Duodenal mucosa (tissue), 2 donors: ENCODE data around the gene ABI3BP.

Source experiments
- H3K27ac ChIP-seq: one replicate; pipeline ENCODE4 v1.7.0; 2013; ENCODE audit warnings: low read depth, low read length
- H3K27me3 ChIP-seq, 2 donors: one replicate each; pipeline ENCODE4 v1.7.0; 2013; ENCODE audit warnings: low read length in 2 of 2, control low read depth in 1 of 2; ENCODE audit not compliant: insufficient read depth in 2 of 2, control insufficient read depth in 1 of 2
- H3K36me3 ChIP-seq, 2 donors: one replicate each; pipeline ENCODE4 v1.7.0; 2013; ENCODE audit warnings: low read length in 2 of 2, control low read depth in 1 of 2; ENCODE audit not compliant: insufficient read depth in 2 of 2, control insufficient read depth in 1 of 2
- H3K4me1 ChIP-seq, 2 donors: one replicate each; pipeline ENCODE4 v1.7.0; 2013; ENCODE audit warnings: low read length in 2 of 2, control low read depth in 1 of 2; ENCODE audit not compliant: insufficient read depth in 2 of 2, control insufficient read depth in 1 of 2
- H3K4me3 ChIP-seq, 2 donors: one replicate each; pipeline ENCODE4 v1.7.0; 2013; ENCODE audit warnings: low read length in 2 of 2, low read depth in 1 of 2
- H3K9ac ChIP-seq, 2 donors: one replicate each; pipeline ENCODE4 v1.7.0; 2013; ENCODE audit warnings: low read length in 2 of 2, low read depth in 1 of 2
- H3K9me3 ChIP-seq, 2 donors: one replicate each; pipeline ENCODE4 v1.7.0; 2013; ENCODE audit warnings: low read length in 2 of 2, control low read depth in 1 of 2; ENCODE audit not compliant: control insufficient read depth in 1 of 2

Gene ABI3BP

DNA sequence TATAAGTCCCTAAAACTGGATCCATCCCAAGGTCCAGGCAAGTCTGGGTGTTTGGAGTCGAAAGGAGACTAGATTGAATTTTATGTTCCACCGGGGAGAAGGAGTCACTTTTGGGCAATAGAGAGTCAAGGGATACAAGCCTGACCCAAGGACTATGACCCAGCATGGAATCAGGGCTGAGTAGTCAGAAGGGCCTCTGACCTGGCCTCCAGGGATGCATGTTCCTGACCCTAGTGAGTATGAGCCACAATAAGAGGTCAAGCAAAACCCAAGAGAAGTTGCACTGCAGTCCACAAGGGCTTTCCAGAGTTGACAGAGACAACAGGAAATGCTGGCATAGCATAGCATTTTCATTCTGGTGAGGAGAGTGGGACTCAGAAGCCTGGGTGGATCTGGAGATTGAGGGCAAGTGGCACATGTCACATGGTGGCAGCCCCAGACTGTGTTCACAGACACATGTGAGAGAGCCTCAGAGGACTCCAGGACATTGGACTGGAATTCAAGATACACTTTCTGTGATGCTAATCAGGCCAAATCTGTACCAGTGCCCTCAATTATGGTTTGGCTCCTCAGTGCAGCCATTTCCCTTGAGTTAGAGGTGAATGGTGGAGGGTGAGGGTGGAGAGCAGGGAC, 217.0 kb downstream of the ABI3BP start:
- Histone ChIP-seq H3K36me3 (no peaks in the 10 kb centered on the region), H3K27ac (no peak overlapping the region), H3K9ac (no peak overlapping the region), H3K4me3 (no peak overlapping the region), H3K27me3 (no peaks in the 10 kb centered on the region), H3K4me1 (no peaks in the 10 kb centered on the region), H3K9me3 (no peaks in the 10 kb centered on the region)

DNA sequence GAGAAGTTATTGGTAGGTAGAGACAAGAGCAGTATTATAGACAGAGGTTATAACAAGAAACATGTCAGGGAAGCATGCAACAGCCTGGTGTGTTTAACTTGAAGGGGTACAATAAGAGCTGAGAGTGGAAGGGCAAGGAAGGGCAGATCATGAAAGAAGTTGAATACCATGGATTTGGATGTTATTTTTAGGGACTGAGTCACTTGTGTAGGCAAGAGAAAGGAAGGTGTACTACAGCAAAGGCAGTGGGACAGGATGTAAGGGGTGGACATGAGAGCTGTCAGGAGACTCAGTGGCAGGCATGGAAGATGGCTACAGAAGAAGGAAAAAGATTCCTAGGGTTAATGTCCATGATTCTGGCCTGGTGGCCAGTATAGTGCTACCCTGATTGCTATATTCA, 217.6 kb downstream of the ABI3BP start:
- no peaks in the 10 kb centered on the region for H3K27me3 ChIP-seq
- H3K4me3 ChIP-seq, result no peak overlapping the region
- no peak overlapping the region for H3K27ac ChIP-seq
- H3K4me1 ChIP-seq, result no peaks in the 10 kb centered on the region
- no peaks in the 10 kb centered on the region for H3K9me3 ChIP-seq
- no peaks in the 10 kb centered on the region for H3K36me3 ChIP-seq
- no peak overlapping the region for H3K9ac ChIP-seq

GRCh38 chr3:100775226-100775625, 218.0 kb downstream of the ABI3BP start:
- H3K36me3 ChIP-seq, result no peaks in the 10 kb centered on the region
- H3K27me3 ChIP-seq, result no peaks in the 10 kb centered on the region
- H3K9ac ChIP-seq, result no peak overlapping the region
- no peak overlapping the region for H3K4me3 ChIP-seq
- H3K4me1 ChIP-seq, result no peaks in the 10 kb centered on the region
- no peaks in the 10 kb centered on the region for H3K9me3 ChIP-seq
- no peak overlapping the region for H3K27ac ChIP-seq

DNA sequence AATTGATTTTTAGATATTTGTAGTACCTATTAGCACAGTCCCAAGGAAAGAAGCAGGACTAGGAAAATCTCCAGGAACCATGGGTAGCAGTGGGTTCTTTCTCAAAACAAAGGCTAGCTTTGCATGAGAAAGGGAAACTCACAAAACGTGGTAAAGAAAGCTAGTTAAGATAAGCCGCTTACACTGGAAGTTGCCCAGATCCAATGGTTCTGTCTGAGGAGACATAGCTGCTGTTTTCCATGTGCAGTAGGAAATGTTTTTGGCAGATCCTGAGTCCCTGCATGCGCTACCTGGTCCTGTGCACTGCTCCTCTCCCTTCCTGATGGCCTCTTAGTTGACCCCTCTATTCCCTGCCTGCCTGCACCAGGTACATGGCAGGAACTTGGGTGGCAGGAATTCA, 223.5 kb downstream of the ABI3BP start:
- H3K4me1 ChIP-seq, result no peaks in the 10 kb centered on the region

GRCh38 chr3:100766069-100766468, 227.2 kb downstream of the ABI3BP start:
- H3K27me3 ChIP-seq, result no peaks in the 10 kb centered on the region
- H3K4me1 ChIP-seq, result no peaks in the 10 kb centered on the region
- no peaks in the 10 kb centered on the region for H3K9me3 ChIP-seq
- no peaks in the 10 kb centered on the region for H3K36me3 ChIP-seq
- H3K4me3 ChIP-seq, result no peak overlapping the region
- no peak overlapping the region for H3K9ac ChIP-seq
- no peak overlapping the region for H3K27ac ChIP-seq

More for the DNA sequence above, 223.5 kb downstream of the ABI3BP start:
- Histone ChIP-seq H3K9ac (no peak overlapping the region), H3K27me3 (no peaks in the 10 kb centered on the region), H3K4me3 (no peak overlapping the region), H3K36me3 (no peaks in the 10 kb centered on the region), H3K27ac (no peak overlapping the region), H3K9me3 (no peaks in the 10 kb centered on the region)

- no peaks in the 10 kb centered on the region for H3K36me3 ChIP-seq
- no peaks in the 10 kb centered on the region for H3K27me3 ChIP-seq
- H3K9me3 ChIP-seq, result no peaks in the 10 kb centered on the region
- H3K4me3 ChIP-seq, result no peak overlapping the region
- no peaks in the 10 kb centered on the region for H3K4me1 ChIP-seq
- no peak overlapping the region for H3K27ac ChIP-seq
- no peak overlapping the region for H3K9ac ChIP-seq
Observed at GRCh38 chr3:100765437-100765975, 227.7 kb downstream of the ABI3BP start.

DNA sequence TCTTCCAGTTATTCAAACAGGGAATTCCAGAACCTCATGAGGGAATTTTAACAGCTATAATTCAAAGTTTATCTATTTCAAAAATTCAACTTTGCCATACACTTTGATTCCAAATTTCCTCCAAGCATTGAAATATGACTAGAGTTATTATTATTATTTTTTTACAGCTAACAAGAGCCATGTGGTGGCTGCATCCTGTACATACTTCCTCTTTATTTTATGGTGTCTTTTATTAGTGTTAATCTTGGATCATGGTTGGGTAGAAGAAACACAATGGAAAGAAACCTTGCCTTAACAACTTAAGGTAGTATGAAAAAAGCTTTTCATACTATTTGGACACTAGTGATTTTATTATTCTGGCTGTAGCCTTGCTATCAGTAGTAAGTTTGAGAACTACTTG, 231.3 kb downstream of the ABI3BP start:
- Histone ChIP-seq H3K9me3 (no peaks in the 10 kb centered on the region), H3K4me3 (no peak overlapping the region), H3K27ac (no peak overlapping the region), H3K9ac (no peak overlapping the region), H3K36me3 (no peaks in the 10 kb centered on the region), H3K4me1 (peaks cover 4 to 7% of the 10 kb centered on the region in 2 donors), H3K27me3 (no peaks in the 10 kb centered on the region)

- Histone ChIP-seq H3K4me1 (peaks cover 4 to 7% of the 10 kb centered on the region in 2 donors), H3K27me3 (no peaks in the 10 kb centered on the region), H3K4me3 (no peak overlapping the region), H3K9me3 (no peaks in the 10 kb centered on the region), H3K36me3 (no peaks in the 10 kb centered on the region), H3K9ac (no peak overlapping the region), H3K27ac (no peak overlapping the region)
Observed at GRCh38 chr3:100761211-100761942, 231.8 kb downstream of the ABI3BP start.

DNA sequence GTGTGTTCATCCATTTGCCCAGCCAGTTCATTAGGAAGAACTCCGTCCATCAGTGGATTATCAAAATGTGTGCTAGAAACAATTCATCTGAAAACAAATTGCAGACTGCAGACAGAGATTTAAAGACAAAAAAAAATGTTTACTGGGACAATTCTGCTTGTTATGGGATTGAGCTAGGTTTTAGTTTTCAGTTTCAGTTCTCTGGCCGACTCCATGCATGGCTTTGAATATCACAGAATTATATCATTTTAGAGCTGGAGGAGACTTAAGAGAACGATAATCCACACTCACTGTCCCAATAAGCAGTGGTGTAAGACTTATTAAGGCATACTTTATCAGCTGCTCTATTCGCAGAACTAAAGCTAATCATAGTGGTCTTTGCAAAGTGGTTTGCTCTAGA, 232.8 kb downstream of the ABI3BP start:
- no peak overlapping the region for H3K9ac ChIP-seq
- no peak overlapping the region for H3K27ac ChIP-seq
- peak overlapping the region; percentile 7 to 8 for H3K4me3 ChIP-seq
- no peaks in the 10 kb centered on the region for H3K9me3 ChIP-seq
- H3K36me3 ChIP-seq, result peaks cover 0 to under 1% of the 10 kb centered on the region in 2 donors
- no peaks in the 10 kb centered on the region for H3K27me3 ChIP-seq
- peaks cover 4 to 7% of the 10 kb centered on the region in 2 donors for H3K4me1 ChIP-seq

- no peak overlapping the region for H3K27ac ChIP-seq
- H3K36me3 ChIP-seq, result peaks cover 0 to 5% of the 10 kb centered on the region in 2 donors
- no peaks in the 10 kb centered on the region for H3K27me3 ChIP-seq
- H3K9me3 ChIP-seq, result no peaks in the 10 kb centered on the region
- H3K4me1 ChIP-seq, result peaks cover 4 to 7% of the 10 kb centered on the region in 2 donors
- H3K9ac ChIP-seq, result no peak overlapping the region
- peak overlapping the region; percentile 7 to 8 for H3K4me3 ChIP-seq
Observed at GRCh38 chr3:100759950-100760349, 233.3 kb downstream of the ABI3BP start.
